HG02763 (cell line): ENCODE data around the gene CD40.

ENCODE experiments used
- ATAC-seq: cut with Tn5 transposase; IDR thresholded peaks from one replicate; pipeline ENCODE4 v1.9.1; 2021; ENCODE audit warnings: mild to moderate bottlenecking, moderate library complexity; ENCODE audit not compliant: unreplicated experiment

The CD40 gene

GRCh38 chr20:46142124-46142523 is 24.0 kb downstream of the CD40 start:
- ATAC-seq: no peak

DNA sequence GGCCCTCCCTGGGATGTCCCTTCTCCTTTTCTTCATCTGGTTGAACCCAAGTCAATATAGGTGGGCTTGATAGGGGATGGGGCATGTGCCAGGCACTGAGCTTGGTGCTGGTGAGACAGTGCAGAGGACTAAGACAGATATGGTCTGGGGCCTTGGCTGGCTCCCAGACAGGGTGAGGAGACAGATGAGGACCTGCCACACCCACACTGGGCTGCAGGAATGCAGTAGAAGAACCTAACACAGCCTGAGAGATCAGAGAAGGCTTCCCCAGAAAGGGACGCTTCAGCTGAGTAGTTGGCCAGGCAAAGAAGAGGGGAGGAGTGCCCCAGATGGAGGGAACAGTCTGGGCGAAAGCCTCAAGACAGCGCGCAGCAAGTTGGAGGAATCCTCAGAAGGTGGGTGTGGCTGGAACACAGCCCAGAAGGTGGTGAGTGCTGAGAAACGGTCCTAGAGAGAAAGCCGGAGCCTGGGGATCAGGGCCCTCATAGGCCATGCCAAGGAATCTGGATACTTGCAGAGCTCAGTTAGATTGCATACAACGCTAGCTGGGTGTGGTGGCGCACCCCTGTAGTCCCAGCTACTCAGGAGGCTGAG is 26.4 kb downstream of the CD40 start:
- ATAC-seq: no peak

GRCh38 chr20:46145713-46146112 is 27.6 kb downstream of the CD40 start:
- no peak for ATAC-seq

DNA sequence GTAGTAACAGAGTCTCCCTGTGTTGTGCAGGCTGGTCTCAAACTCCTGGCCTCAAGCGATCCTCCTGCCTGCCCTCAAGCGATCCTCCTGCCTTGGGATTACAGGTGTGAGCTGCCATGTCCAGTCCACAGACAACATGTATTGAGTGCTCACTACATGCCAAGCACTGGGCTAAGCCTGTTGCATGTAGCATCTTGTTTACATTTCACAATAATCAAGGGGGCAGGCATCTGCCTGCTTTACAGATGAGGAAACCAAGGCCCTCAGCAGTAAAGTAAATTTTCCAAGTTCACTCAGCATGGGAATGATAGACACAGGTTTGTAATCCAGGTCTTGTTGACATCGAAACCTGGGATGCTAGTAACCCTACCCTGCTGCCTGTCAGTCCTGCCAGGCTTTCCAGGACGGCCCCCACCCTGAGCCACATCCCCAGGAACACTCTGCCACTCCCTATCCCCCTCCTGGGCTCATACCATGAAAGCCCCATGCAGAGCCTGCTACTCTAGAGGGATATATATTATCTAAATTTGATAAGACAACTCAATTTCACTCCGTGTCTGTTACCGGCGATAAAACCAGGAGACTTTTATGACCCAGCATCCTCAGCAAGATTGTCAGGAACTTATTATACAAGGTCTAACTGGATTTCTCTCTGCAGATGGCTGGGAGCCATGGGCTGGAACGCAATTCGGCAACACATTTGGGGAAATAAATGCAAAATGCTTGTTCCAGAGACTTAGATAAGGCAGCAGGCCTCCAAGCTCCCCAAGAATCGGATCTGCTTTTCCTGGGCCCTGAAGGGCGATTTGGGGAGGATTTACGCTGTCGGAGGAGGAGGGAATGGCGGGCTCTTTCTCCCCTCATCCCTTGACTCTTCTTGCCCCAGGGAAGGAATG is 30.4 kb downstream of the CD40 start:
- no peak for ATAC-seq

GRCh38 chr20:46150943-46151342 is 32.8 kb downstream of the CD40 start:
- no peak for ATAC-seq

- no peak for ATAC-seq
Measured at GRCh38 chr20:46151936-46152335, 33.8 kb downstream of the CD40 start.

- no peak for ATAC-seq
Measured at GRCh38 chr20:46152824-46153586, 34.9 kb downstream of the CD40 start.

GRCh38 chr20:46154305-46154704 is 36.2 kb downstream of the CD40 start:
- no peak for ATAC-seq

DNA sequence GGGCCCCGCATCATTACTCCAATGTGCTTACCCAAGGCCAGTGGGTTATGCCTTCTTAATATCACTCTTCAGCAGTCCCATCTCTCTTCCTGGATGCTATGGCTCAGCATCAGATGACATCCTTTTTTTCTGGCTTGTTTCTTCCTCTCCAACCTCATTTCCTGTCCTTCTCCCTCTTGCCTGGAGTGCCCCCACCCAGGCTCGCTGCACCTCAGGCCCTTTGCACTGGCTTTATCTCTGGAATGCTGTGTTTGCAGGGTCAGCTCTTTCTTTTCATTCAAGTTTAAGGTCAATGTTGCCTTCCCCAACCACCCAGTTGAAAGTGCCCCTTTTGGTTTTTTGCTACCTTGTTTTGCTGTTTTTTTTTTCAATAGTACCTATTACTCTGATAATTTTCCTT is 36.7 kb downstream of the CD40 start:
- no peak for ATAC-seq

GRCh38 chr20:46156065-46156464 is 38.0 kb downstream of the CD40 start:
- no peak for ATAC-seq

DNA sequence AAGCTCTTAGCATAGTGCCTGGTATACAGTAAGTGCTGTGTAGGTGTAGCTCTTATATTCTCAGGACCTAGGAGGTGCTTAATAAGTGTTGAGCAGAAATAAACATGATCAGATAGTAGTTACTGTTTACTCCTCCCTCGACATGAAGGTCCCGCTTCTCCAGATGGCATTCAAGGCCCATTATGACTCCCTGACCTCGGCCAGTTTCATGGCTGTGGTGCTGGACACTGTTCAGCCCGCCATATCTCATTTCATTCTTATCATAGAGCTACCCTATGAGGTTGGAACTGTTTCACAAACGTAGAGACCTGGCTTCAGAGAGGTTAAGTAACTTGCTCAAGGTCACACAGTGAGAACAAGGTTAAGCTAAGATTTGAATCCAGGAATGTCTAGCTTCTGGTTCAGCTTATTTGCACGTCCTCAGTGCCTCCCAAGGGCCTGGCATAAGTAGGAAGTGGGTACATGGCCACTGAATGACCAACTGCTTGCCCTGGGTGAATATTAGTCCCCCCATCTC is 39.0 kb downstream of the CD40 start:
- no peak for ATAC-seq

- ATAC-seq: no peak
Measured at GRCh38 chr20:46157625-46158024, 39.5 kb downstream of the CD40 start.

- ATAC-seq: no peak
Measured at GRCh38 chr20:46158476-46158987, 40.4 kb downstream of the CD40 start.

DNA sequence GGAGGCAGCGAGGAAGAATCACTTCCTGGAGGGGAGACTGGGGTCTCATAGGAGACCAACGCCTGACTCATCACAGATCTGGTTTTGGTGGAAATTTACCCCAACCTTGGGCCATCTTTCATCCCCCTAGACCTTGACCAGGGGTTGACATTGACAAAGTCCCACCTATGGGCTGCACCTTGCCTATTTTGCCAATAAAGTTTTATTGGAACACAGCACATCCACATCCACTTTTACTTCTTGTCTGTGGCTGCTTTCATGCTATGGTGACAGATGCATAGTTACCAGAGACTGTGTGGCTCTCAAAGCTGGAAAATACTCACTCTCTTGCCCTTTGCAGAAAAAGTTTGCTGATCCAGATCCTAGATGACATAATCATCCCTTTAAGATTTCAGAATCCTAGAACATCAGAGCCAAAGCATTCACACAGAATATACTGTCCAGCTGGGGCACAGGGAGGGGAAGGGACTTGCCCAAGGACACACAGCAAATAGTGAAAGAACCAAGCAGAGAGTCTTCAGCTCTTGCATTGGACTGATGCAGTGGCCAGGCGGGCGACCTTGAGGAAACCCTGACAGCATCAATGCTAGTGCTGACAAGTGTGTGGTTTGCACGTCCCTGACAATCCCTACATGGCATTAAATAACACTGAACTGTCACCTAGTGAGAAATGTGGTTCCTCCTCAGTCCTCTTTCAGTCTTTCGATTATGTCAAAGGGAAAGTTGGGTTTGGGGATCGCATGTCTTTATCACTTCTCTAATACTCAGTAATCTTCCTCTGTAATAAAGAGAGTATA is 41.2 kb downstream of the CD40 start:
- no peak for ATAC-seq

- no peak for ATAC-seq
Measured at GRCh38 chr20:46160661-46161060, 42.5 kb downstream of the CD40 start.

DNA sequence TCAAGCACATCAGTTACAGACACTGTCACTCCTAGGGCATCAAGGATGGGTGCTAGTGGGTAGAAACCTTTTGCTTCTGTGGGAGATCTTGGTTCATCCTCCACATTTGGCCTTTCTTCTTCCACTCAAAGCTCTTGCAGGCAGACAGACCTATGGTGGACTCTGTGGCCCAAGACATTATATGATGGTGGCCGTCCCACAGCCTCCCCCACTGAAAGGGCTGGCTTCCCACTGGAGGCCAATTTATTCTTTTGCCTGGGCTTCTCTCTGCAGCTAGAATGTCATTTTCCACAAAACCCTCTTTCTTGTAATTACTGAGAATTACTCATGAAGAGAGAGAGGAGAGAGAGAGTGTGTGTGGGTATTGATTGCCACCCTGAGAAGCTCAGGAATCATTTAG is 43.8 kb downstream of the CD40 start:
- no peak for ATAC-seq

DNA sequence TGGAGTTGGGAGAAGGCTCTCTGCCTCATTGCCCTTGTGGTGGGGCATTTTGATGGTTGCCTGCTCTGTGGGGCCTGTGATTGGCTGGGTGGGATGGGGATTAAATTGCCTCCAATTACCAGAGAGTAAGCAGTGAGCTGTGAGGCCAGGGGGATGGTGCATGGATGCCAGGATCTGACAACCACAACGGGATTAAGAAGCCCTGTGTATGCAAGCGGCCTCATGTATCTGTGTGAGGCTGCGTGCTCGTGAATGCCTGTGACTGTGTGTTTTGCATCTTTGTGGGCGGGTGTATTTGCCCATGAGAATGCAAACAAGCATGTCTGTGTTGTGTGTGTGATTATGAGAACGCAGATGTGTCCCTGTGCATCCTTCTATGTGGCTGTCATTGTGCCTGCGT is 46.1 kb downstream of the CD40 start:
- no peak for ATAC-seq

GRCh38 chr20:46167080-46167479 is 49.0 kb downstream of the CD40 start:
- no peak for ATAC-seq

DNA sequence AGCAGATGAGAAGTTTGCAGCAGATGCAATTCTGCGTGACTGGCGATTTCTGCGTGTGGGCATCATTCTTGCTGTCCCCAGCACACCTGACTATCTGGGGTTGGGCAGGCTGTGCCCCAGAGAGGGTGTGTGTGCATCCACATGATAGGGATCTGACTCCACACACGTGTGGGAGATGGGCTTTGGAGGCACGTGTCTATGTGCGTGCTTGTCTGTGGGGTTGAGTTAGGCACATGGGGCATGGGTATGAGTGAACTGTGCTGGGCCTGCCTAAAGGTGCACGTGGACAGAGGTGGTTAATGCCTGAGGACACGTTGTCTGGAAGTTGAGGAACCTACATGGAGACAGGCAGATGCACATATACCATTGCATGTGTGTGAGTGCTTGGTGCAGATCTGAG is 50.3 kb downstream of the CD40 start:
- ATAC-seq: no peak
